K562 (cell line): ENCODE measurements around the gene KBTBD4. TPM values are rescaled to one million over a fixed set of nuclear protein-coding genes. Genes with fewer than 3 reads are reported as not detected.

Source experiments
- ARID3B ChIP-seq: fragments of 250-450 bp; sonication (Bioruptor Pico); IDR thresholded peaks from 2 replicates; pipeline ENCODE4 v1.4.0; 2020; ENCODE audit warnings: borderline replicate concordance
- CTCFL ChIP-seq: IDR thresholded peaks from 2 replicates; pipeline ENCODE4 v1.6.1; 2011; ENCODE audit warnings: borderline replicate concordance, low read depth, mild to moderate bottlenecking, moderate library complexity, low read length; ENCODE audit not compliant: insufficient read depth, poor library complexity, severe bottlenecking
- E2F4 ChIP-seq: sonication (generic); formaldehyde crosslinking; IDR thresholded peaks from 2 replicates; pipeline ENCODE4 v1.8.0; 2022; ENCODE audit warnings: mild to moderate bottlenecking, low read depth, missing genetic modification reagents
- E2F5 ChIP-seq: sonication (generic); formaldehyde crosslinking; IDR thresholded peaks from 2 replicates; pipeline ENCODE4 v1.8.0; 2022; ENCODE audit warnings: mild to moderate bottlenecking, missing genetic modification reagents
- GABPB1 ChIP-seq: sonication (generic); formaldehyde crosslinking; IDR thresholded peaks from 2 replicates; pipeline ENCODE4 v1.8.0; 2022; ENCODE audit warnings: mild to moderate bottlenecking, missing genetic modification reagents
- IRF9 ChIP-seq: fragments of 450-650 bp; IDR thresholded peaks from 2 replicates; pipeline ENCODE4 v1.6.1; 2016; ENCODE audit warnings: missing biosample characterization, missing genetic modification characterization
- NFE2L1 ChIP-seq: fragments of 450-650 bp; IDR thresholded peaks from 2 replicates; pipeline ENCODE4 v1.6.1; 2016; ENCODE audit warnings: missing genetic modification characterization, low read depth, mild to moderate bottlenecking, missing compliant biosample characterization, moderate library complexity, borderline replicate concordance
- POLR2G ChIP-seq: fragments of 200-400 bp; formaldehyde crosslinking; IDR thresholded peaks from 2 replicates; pipeline ENCODE4 v1.6.1; 2017; ENCODE audit warnings: low read depth, mild to moderate bottlenecking, antibody characterized with exemption, low read length, moderate library complexity
- POU5F1 ChIP-seq: fragments of 150-350 bp; IDR thresholded peaks from 2 replicates; pipeline ENCODE4 v1.6.1; 2014; ENCODE audit warnings: borderline replicate concordance, low read length, low read depth, mild to moderate bottlenecking; ENCODE audit not compliant: partially characterized antibody
- RAD51 ChIP-seq: fragments of 450-650 bp; IDR thresholded peaks from 2 replicates; pipeline ENCODE4 v1.7.1; 2016; ENCODE audit warnings: low read depth, mild to moderate bottlenecking, borderline replicate concordance
- RBBP5 ChIP-seq: fragments of 200-600 bp; sonication (generic); IDR thresholded peaks from 2 replicates; pipeline ENCODE4 v1.6.1; 2012; ENCODE audit warnings: borderline replicate concordance, mild to moderate bottlenecking, low read length, control low read depth, inconsistent platforms; ENCODE audit not compliant: insufficient read depth, poor library complexity, severe bottlenecking
- SIRT6 ChIP-seq: IDR thresholded peaks from one replicate; pipeline ENCODE4 v1.6.1; 2012; ENCODE audit warnings: low read depth, mild to moderate bottlenecking, control low read depth, inconsistent platforms, low read length, moderate library complexity
- STAT5A ChIP-seq: IDR thresholded peaks from 2 replicates; pipeline ENCODE4 v1.6.1; 2012; ENCODE audit warnings: low read length, inconsistent platforms, borderline replicate concordance
- ZBTB26 ChIP-seq: fragments of 450-650 bp; formaldehyde crosslinking; IDR thresholded peaks from 2 replicates; pipeline ENCODE4 v1.4.0; 2022; ENCODE audit warnings: missing genetic modification characterization
- ZFPM2 ChIP-seq: fragments of 250-450 bp; sonication (Bioruptor Pico); IDR thresholded peaks from 2 replicates; pipeline ENCODE4 v1.5.1; 2022; ENCODE audit warnings: mild to moderate bottlenecking
- ZKSCAN8 ChIP-seq: fragments of 200-800 bp; sonication (Bioruptor generic); IDR thresholded peaks from 2 replicates; pipeline ENCODE4 v1.6.1; 2016; ENCODE audit warnings: missing genetic modification characterization, missing compliant biosample characterization
- ZNF124 ChIP-seq: sonication (generic); formaldehyde crosslinking; IDR thresholded peaks from 2 replicates; pipeline ENCODE4 v1.8.1; 2022; ENCODE audit warnings: missing genetic modification reagents
- ZNF589 ChIP-seq: fragments of 200-800 bp; sonication (Bioruptor generic); IDR thresholded peaks from 2 replicates; pipeline ENCODE4 v1.6.1; 2016; ENCODE audit warnings: low read depth, missing genetic modification characterization, missing compliant biosample characterization
- polyA plus RNA-seq, 8 experiments: library from polyadenylated mRNA; depleted of rRNA in 4 of 8; stranded (reverse) in 5 of 8; unstranded in 3 of 8; fragments of >200 nt; fragmentation: Nextera tagmentation in 2 of 8; fragmentation: Illumina TruSeq in 1 of 8; extraction: Ambion mirVana in 2 of 8; extraction: Trizol in 1 of 8; gene quantifications; 2 replicates each; pipeline versions ENCODE4 v1.2.1 to v1.2.3, GENCODE V29; 2011 to 2014; ENCODE audit warnings: inconsistent platforms in 1 of 8, missing spikeins in 1 of 8
- total RNA-seq, 7 experiments: library from RNA; depleted of rRNA in 6 of 7; stranded (reverse); fragments of >200 nt in 6 of 7; fragmentation: Illumina TruSeq in 2 of 7; extraction: Trizol in 2 of 7; gene quantifications; 2 replicates each; pipeline versions ENCODE4 v1.2.1 to v1.2.3, GENCODE V29; 2011 to 2021; ENCODE audit warnings: low replicate concordance in 1 of 7

Gene KBTBD4
- total and polyA plus RNA-seq, 9 of the 15 experiments (the other 6 are each of a cell fraction or from before 2014, with no cell fraction given) = 7.0 to 33.9 (median 13.3) TPM

GRCh38 chr11:47565340-47566148 is 13.2 kb downstream of the KBTBD4 start, which contains the start of gene PTPMT1 (continued):
- TF ChIP-seq ARID3B (no peak), POLR2G (peak; percentile 99), IRF9 (tag) (no peak), ZKSCAN8 (CRISPR knock-in tag) (no peak), CTCFL (no peak), RBBP5 (peak; percentile 98), ZNF124 (CRISPR knock-in tag) (no peak), GABPB1 (peak; percentile 59), ZBTB26 (CRISPR knock-in tag) (no peak), POU5F1 (no peak), ZFPM2 (no peak), NFE2L1 (no peak), STAT5A (no peak), ZNF589 (CRISPR knock-in tag) (0 out of 2 replicates have a peak, but pooled peaks have one; percentile 2), E2F5 (no peak), RAD51 (no peak), E2F4 (CRISPR knock-in tag) (no peak), SIRT6 (no peak)
